Adrenal gland (tissue), 5 donors: ENCODE data around the gene ARHGEF7.

Experiments
- POLR2A ChIP-seq, 2 donors: fragments of 450-650 bp; IDR thresholded peaks; one replicate each; pipeline ENCODE4 v1.6.1; 2017; ENCODE audit warnings: antibody characterized with exemption in 2 of 2, mild to moderate bottlenecking in 2 of 2, moderate library complexity in 1 of 2
- TF ChIP-seq, protein P1 (sequence below), 6 experiments: fragments of 450-650 bp in 4 of 6; fragments of 200-600 bp in 2 of 6; sonication (generic) in 1 of 6; IDR thresholded peaks; 1 replicate in 5 of 6; 2 replicates in 1 of 6; pipeline versions ENCODE4 v1.5.1 to v1.8.0; 2016 to 2021; ENCODE audit warnings: antibody characterized with exemption in 6 of 6, mild to moderate bottlenecking in 2 of 6, moderate library complexity in 1 of 6
- donor health status: DM: no; HTN: no; CAD: no.

DNA sequence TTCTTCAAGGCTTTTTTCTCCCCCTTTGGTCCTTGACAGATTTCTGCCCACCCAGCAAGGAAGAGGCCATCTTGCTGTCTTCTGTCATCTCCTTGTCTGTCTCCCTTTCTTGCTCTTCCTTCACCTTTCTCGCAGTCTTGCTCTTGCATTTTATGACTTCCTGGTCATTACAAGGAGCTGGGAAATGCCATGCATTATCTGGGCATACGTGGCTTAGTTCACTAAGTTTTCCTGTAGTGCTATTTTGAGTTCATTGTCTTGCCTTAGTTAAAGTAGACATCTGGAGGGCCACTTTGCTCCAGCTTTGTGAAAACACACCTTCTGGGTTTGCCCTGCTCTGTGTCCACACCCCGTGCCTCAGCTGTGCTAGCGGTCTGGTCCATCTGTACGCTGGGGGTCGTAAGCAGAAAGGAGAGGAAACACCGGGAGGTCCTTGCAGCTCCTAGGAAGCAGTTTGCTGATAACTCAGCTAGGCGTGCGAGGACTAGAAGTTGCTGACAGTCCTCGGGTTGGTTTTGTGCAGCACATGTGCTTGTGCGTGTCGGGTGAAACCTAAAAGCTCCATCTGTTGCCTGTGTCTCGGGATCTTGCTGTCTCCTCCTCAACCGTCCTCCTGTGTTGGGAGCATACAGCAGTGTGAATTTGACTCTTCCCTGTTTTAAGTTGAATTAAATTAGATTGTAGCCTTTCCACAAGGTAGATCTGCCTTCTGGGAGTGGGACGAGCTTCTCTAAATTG is 59.4 kb downstream of the ARHGEF7 start:
- no peak for TF ChIP-seq POLR2A (IDR thresholded peaks at IDR 0.05)
- TF ChIP-seq, protein P1, sequence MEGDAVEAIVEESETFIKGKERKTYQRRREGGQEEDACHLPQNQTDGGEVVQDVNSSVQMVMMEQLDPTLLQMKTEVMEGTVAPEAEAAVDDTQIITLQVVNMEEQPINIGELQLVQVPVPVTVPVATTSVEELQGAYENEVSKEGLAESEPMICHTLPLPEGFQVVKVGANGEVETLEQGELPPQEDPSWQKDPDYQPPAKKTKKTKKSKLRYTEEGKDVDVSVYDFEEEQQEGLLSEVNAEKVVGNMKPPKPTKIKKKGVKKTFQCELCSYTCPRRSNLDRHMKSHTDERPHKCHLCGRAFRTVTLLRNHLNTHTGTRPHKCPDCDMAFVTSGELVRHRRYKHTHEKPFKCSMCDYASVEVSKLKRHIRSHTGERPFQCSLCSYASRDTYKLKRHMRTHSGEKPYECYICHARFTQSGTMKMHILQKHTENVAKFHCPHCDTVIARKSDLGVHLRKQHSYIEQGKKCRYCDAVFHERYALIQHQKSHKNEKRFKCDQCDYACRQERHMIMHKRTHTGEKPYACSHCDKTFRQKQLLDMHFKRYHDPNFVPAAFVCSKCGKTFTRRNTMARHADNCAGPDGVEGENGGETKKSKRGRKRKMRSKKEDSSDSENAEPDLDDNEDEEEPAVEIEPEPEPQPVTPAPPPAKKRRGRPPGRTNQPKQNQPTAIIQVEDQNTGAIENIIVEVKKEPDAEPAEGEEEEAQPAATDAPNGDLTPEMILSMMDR (IDR thresholded peaks at IDR 0.05): no peak
